ENCODE data around the gene BTAF1. TPM values are rescaled to one million over a fixed set of nuclear protein-coding genes. Genes with fewer than 3 reads are reported as not detected.
"Not testable (repeated sequence)": the region's sequence is repeated elsewhere in the genome, so short reads cannot be mapped to it uniquely, and the experiment has no call there.

BTAF1 gene
- total and polyA plus RNA-seq, 12 donors: 7.8 to 55.5 (median 21.3) TPM

GRCh38 chr10:92010047-92010735 is 86.6 kb downstream of the BTAF1 start:
- Histone ChIP-seq H3K27ac (no peak overlapping the region), H3K27me3 (no peaks in the 10 kb centered on the region), H3K9me3 (replicated peaks in 1 of 3) (no peaks in the 10 kb centered on the region), H3K4me1 (replicated peaks in 1 of 2) (no peaks in the 10 kb centered on the region), H3K36me3 (replicated peaks in 1 of 2) (peaks cover 0 to 41% of the 10 kb centered on the region in 2 donors), H3K4me3 (no peak overlapping the region)
- TF ChIP-seq POLR2A (IDR thresholded peaks at IDR 0.05): no peak
- TF ChIP-seq, protein P1, sequence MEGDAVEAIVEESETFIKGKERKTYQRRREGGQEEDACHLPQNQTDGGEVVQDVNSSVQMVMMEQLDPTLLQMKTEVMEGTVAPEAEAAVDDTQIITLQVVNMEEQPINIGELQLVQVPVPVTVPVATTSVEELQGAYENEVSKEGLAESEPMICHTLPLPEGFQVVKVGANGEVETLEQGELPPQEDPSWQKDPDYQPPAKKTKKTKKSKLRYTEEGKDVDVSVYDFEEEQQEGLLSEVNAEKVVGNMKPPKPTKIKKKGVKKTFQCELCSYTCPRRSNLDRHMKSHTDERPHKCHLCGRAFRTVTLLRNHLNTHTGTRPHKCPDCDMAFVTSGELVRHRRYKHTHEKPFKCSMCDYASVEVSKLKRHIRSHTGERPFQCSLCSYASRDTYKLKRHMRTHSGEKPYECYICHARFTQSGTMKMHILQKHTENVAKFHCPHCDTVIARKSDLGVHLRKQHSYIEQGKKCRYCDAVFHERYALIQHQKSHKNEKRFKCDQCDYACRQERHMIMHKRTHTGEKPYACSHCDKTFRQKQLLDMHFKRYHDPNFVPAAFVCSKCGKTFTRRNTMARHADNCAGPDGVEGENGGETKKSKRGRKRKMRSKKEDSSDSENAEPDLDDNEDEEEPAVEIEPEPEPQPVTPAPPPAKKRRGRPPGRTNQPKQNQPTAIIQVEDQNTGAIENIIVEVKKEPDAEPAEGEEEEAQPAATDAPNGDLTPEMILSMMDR (IDR thresholded peaks at IDR 0.05): no peak
- intact Hi-C loops (cut with DNase I): no loop called here
- no peak for DNase-seq

GRCh38 chr10:92011560-92012214 is 88.1 kb downstream of the BTAF1 start:
- DNase-seq: no peak
- no peak overlapping the region for H3K27ac ChIP-seq
- H3K9me3 ChIP-seq (replicated peaks in 1 of 3): no peaks in the 10 kb centered on the region
- H3K36me3 ChIP-seq (replicated peaks in 1 of 2): peaks cover 0 to 40% of the 10 kb centered on the region in 2 donors
- TF ChIP-seq, protein P1 (IDR thresholded peaks at IDR 0.05): no peak
- no peak for TF ChIP-seq POLR2A (IDR thresholded peaks at IDR 0.05)
- intact Hi-C loops (cut with DNase I): no loop called here
- H3K27me3 ChIP-seq: no peaks in the 10 kb centered on the region
- no peak overlapping the region for H3K4me3 ChIP-seq
- WGBS, 4 donors: 57 to 68% (median 64%) methylated on average over 2 of the region's 2 CpGs
- no peaks in the 10 kb centered on the region for H3K4me1 ChIP-seq (replicated peaks in 1 of 2)

DNA sequence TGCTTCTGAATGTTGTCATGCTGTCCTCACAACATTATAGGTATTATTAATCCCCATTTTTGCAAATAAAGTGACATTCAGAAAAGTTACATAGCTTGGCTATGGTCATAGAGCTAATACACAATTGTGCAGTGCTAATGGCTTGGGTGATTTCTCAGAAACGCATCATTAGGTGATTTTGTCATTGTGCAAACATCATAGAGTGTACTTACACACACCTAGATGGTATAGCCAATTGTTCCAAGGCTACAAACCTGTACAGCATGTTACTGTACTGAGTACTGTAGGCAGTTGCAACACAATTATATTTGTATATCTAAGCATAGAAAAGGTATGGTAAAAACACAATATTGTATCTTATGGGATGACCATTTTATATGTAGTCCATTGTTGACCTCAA is 91.0 kb downstream of the BTAF1 start:
- TF ChIP-seq, protein P1 (IDR thresholded peaks at IDR 0.05): no peak
- no peak for TF ChIP-seq POLR2A (IDR thresholded peaks at IDR 0.05)
- Histone ChIP-seq H3K27ac (no peak overlapping the region), H3K36me3 (replicated peaks in 1 of 2) (peaks cover 0 to 38% of the 10 kb centered on the region in 2 donors), H3K4me3 (no peak overlapping the region), H3K9me3 (replicated peaks in 1 of 3) (no peaks in the 10 kb centered on the region), H3K27me3 (no peaks in the 10 kb centered on the region), H3K4me1 (replicated peaks in 1 of 2) (no peaks in the 10 kb centered on the region)
- DNase-seq: no peak
- intact Hi-C loops (cut with DNase I): no loop called here
- 92 to 100% (median 95%) methylated on average over 1 of the region's 1 CpG for WGBS, 4 donors

DNA sequence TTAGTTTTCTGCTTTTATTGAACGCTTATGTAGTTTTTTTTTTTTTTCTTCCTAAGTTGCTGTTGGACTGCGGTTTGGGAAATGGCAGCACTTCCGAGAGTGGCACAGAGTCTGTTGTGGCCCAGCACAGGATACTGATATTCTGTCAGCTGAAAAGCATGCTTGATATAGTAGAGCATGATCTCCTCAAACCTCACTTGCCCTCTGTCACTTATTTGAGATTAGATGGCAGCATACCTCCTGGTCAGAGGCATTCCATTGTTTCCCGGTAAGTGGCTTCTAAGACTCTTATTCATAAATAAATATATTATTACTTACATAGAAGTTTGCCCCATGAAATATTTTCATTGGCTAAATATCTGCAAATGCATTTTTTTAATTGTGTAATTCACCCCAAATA is 101.1 kb downstream of the BTAF1 start:
- H3K9me3 ChIP-seq (replicated peaks in 1 of 3): no peaks in the 10 kb centered on the region
- intact Hi-C loops (cut with DNase I): no loop called here
- DNase-seq: no peak
- peaks cover 0 to 68% of the 10 kb centered on the region in 2 donors for H3K36me3 ChIP-seq (replicated peaks in 1 of 2)
- WGBS, 4 donors: 92 to 96% (median 95%) methylated on average over 4 of the region's 4 CpGs
- no peaks in the 10 kb centered on the region for H3K4me1 ChIP-seq (replicated peaks in 1 of 2)
- no peaks in the 10 kb centered on the region for H3K27me3 ChIP-seq
- TF ChIP-seq, protein P1 (IDR thresholded peaks at IDR 0.05): no peak
- TF ChIP-seq POLR2A (IDR thresholded peaks at IDR 0.05): no peak
- no peak overlapping the region for H3K27ac ChIP-seq
- no peak overlapping the region for H3K4me3 ChIP-seq

- H3K9me3 ChIP-seq (replicated peaks in 1 of 3); H3K27ac ChIP-seq; DNase-seq; H3K27me3 ChIP-seq; H3K4me3 ChIP-seq; H3K4me1 ChIP-seq (replicated peaks in 1 of 2); intact Hi-C loops (cut with DNase I): not testable (repeated sequence)
- WGBS, 4 donors: 94 to 100% (median 97%) methylated on average over 3 of the region's 3 CpGs
- H3K36me3 ChIP-seq (replicated peaks in 1 of 2): peaks cover 0 to 68% of the 10 kb centered on the region in 2 donors
Measured at GRCh38 chr10:92025340-92025739, 101.8 kb downstream of the BTAF1 start.
